K562 (cell line): ENCODE data around the gene SMIM41. TPM values are rescaled to one million over a fixed set of nuclear protein-coding genes. Genes with fewer than 3 reads are reported as not detected.

Experiments
- ATAC-seq: fragments of 200-7000 bp; cut with Tn5 transposase; 3 replicates; pipeline ENCODE4 v1.9.1; 2020; ENCODE audit warnings: moderate library complexity
- BruUV-seq: library from RNA; stranded (reverse); fragments of 400-500 nt; replicated peaks from 2 replicates; lab custom pipeline; 2021; lab: Mats Ljungman, UMichigan
- CTCF ChIA-PET: fragments of 300-600 bp; formaldehyde crosslinking; extraction: SDS; loops from one replicate; lab custom pipeline; 2021; ENCODE audit warnings: low intra/inter-chr PET ratio; lab: Yijun Ruan, JAX
- POLR2A ChIA-PET: fragments of 300-600, 350-650 bp; sonication (Branson Sonifier 250); formaldehyde crosslinking; extraction: SDS; loops from one replicate; lab custom pipeline; 2021; ENCODE audit warnings: antibody characterized with exemption, inconsistent platforms; lab: Yijun Ruan, JAX
- DNase-seq, 4 experiments: peaks; one replicate each; pipeline versions ENCODE4 v3.0.0 to v3.0.0-alpha.2; 2011 to 2018; ENCODE audit warnings: low spot score in 3 of 4, mixed read lengths in 3 of 4; ENCODE audit errors: extremely low read depth in 1 of 4
- FAIRE-seq: peaks from 2 replicates; lab custom pipeline; 2011; peaks lifted over from hg19 to GRCh38; lab: Jason Lieb, UNC
- H2AFZ ChIP-seq: 2 replicates; pipeline ENCODE4 v1.6.0; 2011; ENCODE audit warnings: low read depth, low read length, control low read depth, inconsistent platforms
- H3K27ac ChIP-seq: fragments of 200-600 bp; 3 replicates; pipeline ENCODE4 v1.8.0; 2011; ENCODE audit warnings: low read depth, mild to moderate bottlenecking, control low read depth, inconsistent platforms, low read length, moderate library complexity, mixed read lengths; ENCODE audit errors: extremely low read depth
- H3K27me3 ChIP-seq, 2 experiments: fragments of 300-600 bp in 1 of 2; 2 replicates in 1 of 2; 3 replicates in 1 of 2; pipeline versions ENCODE4 v1.6.0 to v1.8.0; 2011; ENCODE audit warnings: inconsistent platforms in 2 of 2, low read length in 2 of 2, mild to moderate bottlenecking in 1 of 2, mixed read lengths in 1 of 2, moderate library complexity in 1 of 2; ENCODE audit not compliant: control insufficient read depth in 2 of 2, insufficient read depth in 2 of 2
- H3K36me3 ChIP-seq: fragments of 300-600 bp; 3 replicates; pipeline ENCODE4 v1.8.0; 2011; ENCODE audit warnings: mild to moderate bottlenecking, low read length, inconsistent platforms; ENCODE audit not compliant: control insufficient read depth, insufficient read depth
- H3K4me1 ChIP-seq, 2 experiments: fragments of 200-600 bp in 1 of 2; replicated peaks in 1 of 2; 2 replicates in 1 of 2; 3 replicates in 1 of 2; pipeline versions ENCODE4 v1.5.1 to v1.8.0; 2011; ENCODE audit warnings: inconsistent platforms in 2 of 2, low read length in 2 of 2, mild to moderate bottlenecking in 1 of 2, mixed read lengths in 1 of 2, moderate library complexity in 1 of 2; ENCODE audit not compliant: control insufficient read depth in 2 of 2, insufficient read depth in 2 of 2
- H3K4me2 ChIP-seq: 2 replicates; pipeline ENCODE4 v1.6.1; 2011; ENCODE audit warnings: low read length, control low read depth, inconsistent platforms, mixed read lengths; ENCODE audit not compliant: insufficient read depth
- H3K4me3 ChIP-seq: fragments of 200-600 bp; sonication (generic), shearing (Covaris generic); 2 replicates; pipeline ENCODE4 v1.5.1; 2016; ENCODE audit warnings: control low read depth, inconsistent platforms
- H3K79me2 ChIP-seq: fragments of 200-600 bp; 3 replicates; pipeline ENCODE4 v1.8.0; 2011; ENCODE audit warnings: low read length, inconsistent platforms; ENCODE audit not compliant: control insufficient read depth, insufficient read depth
- H3K9ac ChIP-seq, 2 experiments: 2 replicates each; pipeline versions ENCODE4 v1.6.0 to v1.6.1; 2011; ENCODE audit warnings: low read depth in 2 of 2, low read length in 2 of 2, control low read depth in 1 of 2, inconsistent platforms in 1 of 2, mild to moderate bottlenecking in 1 of 2, mixed read lengths in 1 of 2; ENCODE audit not compliant: insufficient read depth in 1 of 2
- H3K9me1 ChIP-seq: one replicate; pipeline ENCODE4 v1.6.0; 2011; ENCODE audit warnings: inconsistent platforms, mild to moderate bottlenecking, low read length, moderate library complexity; ENCODE audit not compliant: control insufficient read depth, insufficient read depth
- H3K9me3 ChIP-seq: replicated peaks from 2 replicates; pipeline ENCODE4 v1.5.1; 2011; ENCODE audit warnings: low read depth, low read length, inconsistent platforms; ENCODE audit not compliant: control insufficient read depth, insufficient read depth
- H4K20me1 ChIP-seq: replicated peaks from 2 replicates; pipeline ENCODE4 v1.6.1; 2011; ENCODE audit warnings: low read length, inconsistent platforms, mixed read lengths; ENCODE audit not compliant: control insufficient read depth, insufficient read depth
- CHCHD3 ChIP-seq: fragments of 250-450 bp; sonication (Bioruptor Pico); IDR thresholded peaks from 2 replicates; pipeline ENCODE4 v2.1.2; 2022; ENCODE audit warnings: mild to moderate bottlenecking
- DPF2 ChIP-seq: fragments of 450-650 bp; IDR thresholded peaks from 2 replicates; pipeline ENCODE4 v1.6.1; 2016
- ESRRA ChIP-seq: fragments of 450-650 bp; IDR thresholded peaks from 2 replicates; pipeline ENCODE4 v1.6.1; 2014; ENCODE audit warnings: low read depth, mild to moderate bottlenecking, moderate library complexity, borderline replicate concordance
- FOXA1 ChIP-seq: fragments of 450-650 bp; IDR thresholded peaks from 2 replicates; pipeline ENCODE4 v1.6.1; 2016; ENCODE audit warnings: mild to moderate bottlenecking, borderline replicate concordance
- HDGF ChIP-seq: fragments of 450-650 bp; IDR thresholded peaks from 2 replicates; pipeline ENCODE4 v1.6.1; 2016
- IRF9 ChIP-seq: fragments of 450-650 bp; IDR thresholded peaks from 2 replicates; pipeline ENCODE4 v1.6.1; 2016; ENCODE audit warnings: missing biosample characterization, missing genetic modification characterization
- KHSRP ChIP-seq: fragments of 450-650 bp; IDR thresholded peaks from 2 replicates; pipeline ENCODE4 v1.6.1; 2017
- ZNF583 ChIP-seq: fragments of 250-450 bp; sonication (Bioruptor Pico); IDR thresholded peaks from 2 replicates; pipeline ENCODE4 v1.4.0; 2020
- WGBS: fragments of 100-300 bp; shearing (Covaris generic); methylation state at CpG from one replicate; pipeline ENCODE4 v1.1.6; 2016; ENCODE audit warnings: low coverage, mixed read lengths; ENCODE audit not compliant: insufficient coverage; ENCODE audit errors: missing lambda C conversion rate; 5-methylcytosine and 5-hydroxymethylcytosine counted together
- in situ Hi-C: fragments of 300-500 bp; cut with MboI; formaldehyde crosslinking; loops from 4 replicates; pipeline ENCODE4 v1.15.0; 2018; ENCODE audit warnings: inconsistent platforms, mixed read lengths
- intact Hi-C: fragments of 100-400 bp; cut with micrococcal nuclease; formaldehyde crosslinking; loops from 2 replicates; pipeline ENCODE4 v1.14.2; 2022
- polyA plus RNA-seq, 8 experiments: library from polyadenylated mRNA; depleted of rRNA in 4 of 8; stranded (reverse) in 5 of 8; unstranded in 3 of 8; fragments of >200 nt; fragmentation: Nextera tagmentation in 2 of 8; fragmentation: Illumina TruSeq in 1 of 8; extraction: Ambion mirVana in 2 of 8; extraction: Trizol in 1 of 8; gene quantifications; 2 replicates each; pipeline versions ENCODE4 v1.2.1 to v1.2.3, GENCODE V29; 2011 to 2014; ENCODE audit warnings: inconsistent platforms in 1 of 8, missing spikeins in 1 of 8
- total RNA-seq, 7 experiments: library from RNA; depleted of rRNA in 6 of 7; stranded (reverse); fragments of >200 nt in 6 of 7; fragmentation: Illumina TruSeq in 2 of 7; extraction: Trizol in 2 of 7; gene quantifications; 2 replicates each; pipeline versions ENCODE4 v1.2.1 to v1.2.3, GENCODE V29; 2011 to 2021; ENCODE audit warnings: low replicate concordance in 1 of 7
- TF ChIP-seq, protein P1 (sequence below): fragments of 450-650 bp; IDR thresholded peaks from 2 replicates; pipeline ENCODE4 v1.6.1; 2017; ENCODE audit warnings: antibody characterized with exemption, mild to moderate bottlenecking

SMIM41 gene
- total and polyA plus RNA-seq, 9 of the 15 experiments (the other 6 are each of a cell fraction or from before 2014, with no cell fraction given), result not detected

GRCh38 chr12:52120951-52121823 lies 41.7 kb downstream of the SMIM41 start:
- H3K4me3 ChIP-seq, result no peak overlapping the region
- H4K20me1 ChIP-seq, result no peaks in the 10 kb centered on the region
- 0 out of 2 replicates have a peak overlapping the region, but pooled peaks have one; percentile 39 for H2AFZ ChIP-seq
- in situ Hi-C loops (loop anchor here (5.0 kb wide), 1 partner anchor 94 kb away; no protein-coding TSS in a partner anchor), intact Hi-C loops (loop anchor here (1.0 to 5.0 kb wide), 2 partner anchors 39 to 96 kb away; no protein-coding TSS in a partner anchor)
- no peak for DNase-seq
- H3K9me1 ChIP-seq, result peaks cover 2% of the 10 kb centered on the region
- CTCF ChIA-PET, result interaction anchor here (0.9 to 3.2 kb wide), 4 partner anchors 38 to 128 kb away, joined by 3 to 32 read pairs (median 3); no protein-coding TSS in a partner anchor
- no peak for FAIRE-seq
- no peak for ATAC-seq
- no peaks in the 10 kb centered on the region for H3K9me3 ChIP-seq
- WGBS, result 30% methylated on average over 16 of the region's 19 CpGs
- POLR2A ChIA-PET, result interaction anchor here (0.6 to 0.8 kb wide), 5 partner anchors 96 to 1308 kb away, joined by 3 read pairs; no protein-coding TSS in a partner anchor
- peaks cover 19 to 62% of the 10 kb centered on the region in 2 experiments for H3K27me3 ChIP-seq
- H3K4me1 ChIP-seq, result peaks cover under 1 to 14% of the 10 kb centered on the region in 2 experiments; a peak in 2 of 5 replicates
- H3K9ac ChIP-seq, result no peak overlapping the region
- no peak overlapping the region for H3K27ac ChIP-seq
- H3K36me3 ChIP-seq, result no peaks in the 10 kb centered on the region
- no peaks in the 10 kb centered on the region for H3K79me2 ChIP-seq
- BruUV-seq, result no TSS peak
- H3K4me2 ChIP-seq, result no peak overlapping the region
- TF ChIP-seq FOXA1, result no peak
- TF ChIP-seq IRF9 (tag), result 0 out of 2 replicates have a peak, but pooled peaks have one; percentile 47
- TF ChIP-seq ESRRA, result 0 out of 2 replicates have a peak, but pooled peaks have one; percentile 33
- TF ChIP-seq HDGF, result no peak
- TF ChIP-seq, protein P1, sequence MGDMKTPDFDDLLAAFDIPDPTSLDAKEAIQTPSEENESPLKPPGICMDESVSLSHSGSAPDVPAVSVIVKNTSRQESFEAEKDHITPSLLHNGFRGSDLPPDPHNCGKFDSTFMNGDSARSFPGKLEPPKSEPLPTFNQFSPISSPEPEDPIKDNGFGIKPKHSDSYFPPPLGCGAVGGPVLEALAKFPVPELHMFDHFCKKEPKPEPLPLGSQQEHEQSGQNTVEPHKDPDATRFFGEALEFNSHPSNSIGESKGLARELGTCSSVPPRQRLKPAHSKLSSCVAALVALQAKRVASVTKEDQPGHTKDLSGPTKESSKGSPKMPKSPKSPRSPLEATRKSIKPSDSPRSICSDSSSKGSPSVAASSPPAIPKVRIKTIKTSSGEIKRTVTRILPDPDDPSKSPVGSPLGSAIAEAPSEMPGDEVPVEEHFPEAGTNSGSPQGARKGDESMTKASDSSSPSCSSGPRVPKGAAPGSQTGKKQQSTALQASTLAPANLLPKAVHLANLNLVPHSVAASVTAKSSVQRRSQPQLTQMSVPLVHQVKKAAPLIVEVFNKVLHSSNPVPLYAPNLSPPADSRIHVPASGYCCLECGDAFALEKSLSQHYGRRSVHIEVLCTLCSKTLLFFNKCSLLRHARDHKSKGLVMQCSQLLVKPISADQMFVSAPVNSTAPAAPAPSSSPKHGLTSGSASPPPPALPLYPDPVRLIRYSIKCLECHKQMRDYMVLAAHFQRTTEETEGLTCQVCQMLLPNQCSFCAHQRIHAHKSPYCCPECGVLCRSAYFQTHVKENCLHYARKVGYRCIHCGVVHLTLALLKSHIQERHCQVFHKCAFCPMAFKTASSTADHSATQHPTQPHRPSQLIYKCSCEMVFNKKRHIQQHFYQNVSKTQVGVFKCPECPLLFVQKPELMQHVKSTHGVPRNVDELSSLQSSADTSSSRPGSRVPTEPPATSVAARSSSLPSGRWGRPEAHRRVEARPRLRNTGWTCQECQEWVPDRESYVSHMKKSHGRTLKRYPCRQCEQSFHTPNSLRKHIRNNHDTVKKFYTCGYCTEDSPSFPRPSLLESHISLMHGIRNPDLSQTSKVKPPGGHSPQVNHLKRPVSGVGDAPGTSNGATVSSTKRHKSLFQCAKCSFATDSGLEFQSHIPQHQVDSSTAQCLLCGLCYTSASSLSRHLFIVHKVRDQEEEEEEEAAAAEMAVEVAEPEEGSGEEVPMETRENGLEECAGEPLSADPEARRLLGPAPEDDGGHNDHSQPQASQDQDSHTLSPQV, result 0 out of 2 replicates have a peak, but pooled peaks have one; percentile 34
- TF ChIP-seq CHCHD3 (CRISPR knock-in tag), result no peak
- no peak for TF ChIP-seq DPF2
- TF ChIP-seq ZNF583 (CRISPR knock-in tag), result peak; percentile 77
- no peak for TF ChIP-seq KHSRP
